ENCODE data around the gene KCTD21. TPM values are rescaled to one million over a fixed set of nuclear protein-coding genes. Genes with fewer than 3 reads are reported as not detected.

The KCTD21 gene
- total RNA-seq, 3 donors from 2014 or later = 7.5 to 11.1 (median 8.1) TPM

- Histone ChIP-seq H3K36me3 (ENCODE audit: low read depth) (no peaks in the 10 kb centered on the region), H3K9me3 (no peaks in the 10 kb centered on the region), H3K4me1 (ENCODE audit: low read depth) (no peaks in the 10 kb centered on the region), H3K4me3 (no peak overlapping the region)
- intact Hi-C loops (cut with DNase I, micrococcal nuclease) = no loop called here
- TF ChIP-seq CTCF (IDR thresholded peaks at IDR 0.05) = no peak
- DNase-seq = no peak
- ATAC-seq = peak; percentile 73
Observed at GRCh38 chr11:78216571-78217287, 28.3 kb upstream of the KCTD21 start.

- Histone ChIP-seq H3K4me3 (no peak overlapping the region), H3K4me1 (ENCODE audit: low read depth) (no peaks in the 10 kb centered on the region), H3K36me3 (ENCODE audit: low read depth) (no peaks in the 10 kb centered on the region), H3K9me3 (no peaks in the 10 kb centered on the region)
- intact Hi-C loops (cut with DNase I, micrococcal nuclease) = no loop called here
- ATAC-seq (no peak), DNase-seq (no peak)
- no peak for TF ChIP-seq CTCF (IDR thresholded peaks at IDR 0.05)
Observed at GRCh38 chr11:78216021-78216420, 27.6 kb upstream of the KCTD21 start.

- Histone ChIP-seq H3K4me1 (ENCODE audit: low read depth) (no peaks in the 10 kb centered on the region), H3K36me3 (ENCODE audit: low read depth) (no peaks in the 10 kb centered on the region), H3K4me3 (no peak overlapping the region), H3K9me3 (no peaks in the 10 kb centered on the region)
- no peak for DNase-seq
- no peak for ATAC-seq
- TF ChIP-seq CTCF (IDR thresholded peaks at IDR 0.05) = no peak
- intact Hi-C loops (cut with DNase I, micrococcal nuclease) = no loop called here
Observed at GRCh38 chr11:78214331-78215194, 26.1 kb upstream of the KCTD21 start.

GRCh38 chr11:78213526-78214330, 25.3 kb upstream of the KCTD21 start:
- ATAC-seq (no peak), DNase-seq (no peak)
- Histone ChIP-seq H3K4me1 (ENCODE audit: low read depth) (no peaks in the 10 kb centered on the region), H3K4me3 (no peak overlapping the region), H3K36me3 (ENCODE audit: low read depth) (no peaks in the 10 kb centered on the region), H3K9me3 (no peaks in the 10 kb centered on the region)
- TF ChIP-seq CTCF (IDR thresholded peaks at IDR 0.05) = no peak
- intact Hi-C loops (cut with DNase I, micrococcal nuclease) = no loop called here

- no peak overlapping the region for H3K4me3 ChIP-seq
- no peaks in the 10 kb centered on the region for H3K36me3 ChIP-seq (ENCODE audit: low read depth)
- no peaks in the 10 kb centered on the region for H3K4me1 ChIP-seq (ENCODE audit: low read depth)
- no peak for TF ChIP-seq CTCF (IDR thresholded peaks at IDR 0.05)
- intact Hi-C loops (cut with DNase I, micrococcal nuclease) = no loop called here
- no peak for DNase-seq
- no peak for ATAC-seq
- no peaks in the 10 kb centered on the region for H3K9me3 ChIP-seq
Observed at GRCh38 chr11:78212586-78213371, 24.4 kb upstream of the KCTD21 start.

Data from mucosa of descending colon (tissue), 3 donors.